HG03439 (cell line): ENCODE data around the gene REC8.
"Not testable (repeated sequence)": the region's sequence is repeated elsewhere in the genome, so short reads cannot be mapped to it uniquely, and the experiment has no call there.

ENCODE experiments used
- ATAC-seq: cut with Tn5 transposase; IDR thresholded peaks from one replicate; pipeline ENCODE4 v1.9.1; 2021; ENCODE audit warnings: mild to moderate bottlenecking, moderate library complexity; ENCODE audit not compliant: unreplicated experiment

The REC8 gene

GRCh38 chr14:24183014-24183481 is 11.2 kb downstream of the REC8 start:
- no peak for ATAC-seq

- no peak for ATAC-seq
Measured at GRCh38 chr14:24184104-24184970, 12.5 kb downstream of the REC8 start.

- no peak for ATAC-seq
Measured at GRCh38 chr14:24185026-24185425, 13.1 kb downstream of the REC8 start.

- no peak for ATAC-seq
Measured at GRCh38 chr14:24185741-24186140, 13.9 kb downstream of the REC8 start.

- ATAC-seq, result no peak
Measured at GRCh38 chr14:24186831-24187538, 15.1 kb downstream of the REC8 start.

- no peak for ATAC-seq
Measured at GRCh38 chr14:24187539-24187915, 15.6 kb downstream of the REC8 start.

- peak; percentile 63 for ATAC-seq
Measured at GRCh38 chr14:24188251-24189058, 16.6 kb downstream of the REC8 start, which contains the start of gene IPO4. Gene IPO4, minus strand, starts transcription at chr14:24188816. Its CDS starts 29 bp downstream, at chr14:24188787.

GRCh38 chr14:24189059-24189375 is 17.1 kb downstream of the REC8 start:
- no peak for ATAC-seq

GRCh38 chr14:24189460-24189859 is 17.6 kb downstream of the REC8 start:
- no peak for ATAC-seq

- ATAC-seq, result no peak
Measured at GRCh38 chr14:24190416-24190815, 18.5 kb downstream of the REC8 start.

- ATAC-seq, result no peak
Measured at GRCh38 chr14:24192933-24193332, 21.1 kb downstream of the REC8 start.

GRCh38 chr14:24194186-24194872 is 22.4 kb downstream of the REC8 start:
- ATAC-seq, result no peak

- no peak for ATAC-seq
Measured at GRCh38 chr14:24194873-24195185, 22.9 kb downstream of the REC8 start.

GRCh38 chr14:24195186-24196070 is 23.5 kb downstream of the REC8 start, which contains the start of gene TM9SF1:
Gene TM9SF1, minus strand, starts transcription at chr14:24195441. Its CDS starts 422 bp downstream, at chr14:24195019.
- peak; percentile 82 for ATAC-seq

- ATAC-seq, result peak; percentile 25
Measured at GRCh38 chr14:24196071-24197055, 24.5 kb downstream of the REC8 start.

GRCh38 chr14:24197056-24197450 is 25.2 kb downstream of the REC8 start:
- no peak for ATAC-seq

- ATAC-seq, result no peak
Measured at GRCh38 chr14:24198814-24199524, 27.1 kb downstream of the REC8 start.

GRCh38 chr14:24202538-24202937 is 30.7 kb downstream of the REC8 start:
- not testable (repeated sequence) for ATAC-seq
